Mucosa of descending colon (tissue), 3 donors: ENCODE data around the gene FBXL7. TPM values are rescaled to one million over a fixed set of nuclear protein-coding genes. Genes with fewer than 3 reads are reported as not detected.

Experiments
- ATAC-seq: fragments of 200-7000 bp; cut with Tn5 transposase; one replicate; pipeline ENCODE4 v1.9.1; 2020; ENCODE audit warnings: mild to moderate bottlenecking, moderate library complexity
- DNase-seq, 3 donors: peaks; one replicate each; pipeline ENCODE4 v3.0.0-alpha.2; 2020
- H3K36me3 ChIP-seq: fragments of 200-600 bp; one replicate; pipeline ENCODE4 v1.8.0; 2021; ENCODE audit warnings: low read depth, mild to moderate bottlenecking
- H3K4me1 ChIP-seq: fragments of 200-600 bp; one replicate; pipeline ENCODE4 v1.8.0; 2021; ENCODE audit warnings: low read depth, mild to moderate bottlenecking
- H3K4me3 ChIP-seq: fragments of 200-600 bp; one replicate; pipeline ENCODE4 v1.8.0; 2021; ENCODE audit warnings: mild to moderate bottlenecking
- H3K9me3 ChIP-seq: fragments of 200-600 bp; one replicate; pipeline ENCODE4 v1.8.0; 2021; ENCODE audit warnings: mild to moderate bottlenecking
- intact Hi-C, 2 donors: fragments of 100-400 bp; cut with DNase I in 1 of 2; cut with micrococcal nuclease in 1 of 2; formaldehyde crosslinking; loops; one replicate each; pipeline versions ENCODE4 v1.11.0 to v1.11.1; 2022; cut with DNase I, micrococcal nuclease
- total RNA-seq, 3 donors: library from RNA; stranded (reverse); fragmentation: NEBNext Ultra II Directional in 2 of 3; extraction: Animal tissue kit (Norgen Biotek cat#: 25700) in 2 of 3; gene quantifications; one replicate each; pipeline versions ENCODE4 v1.2.1 to v1.2.4, GENCODE V29; 2021 to 2023
- TF ChIP-seq, protein P1 (sequence below): fragments of 200-600 bp; IDR thresholded peaks from one replicate; pipeline ENCODE4 v1.8.0; 2022; ENCODE audit warnings: antibody characterized with exemption, mild to moderate bottlenecking
- donor health status: DM: no; HTN: no; CAD: no; lungs with moderate emphysema.
- donor health status: DM: no; HTN: no; CAD: no.
- donor health status: DM: no; HTN: yes; CAD: no.

Gene FBXL7
- total RNA-seq, 3 donors from 2014 or later = 1.6 to 21.4 (median 3.4) TPM

GRCh38 chr5:15535938-15536337 lies 36.0 kb downstream of the FBXL7 start:
- ATAC-seq = no peak
- H3K9me3 ChIP-seq = no peaks in the 10 kb centered on the region
- DNase-seq = no peak
- H3K36me3 ChIP-seq = no peaks in the 10 kb centered on the region
- H3K4me3 ChIP-seq = no peak overlapping the region
- no peaks in the 10 kb centered on the region for H3K4me1 ChIP-seq
- intact Hi-C loops = no loop called here
- TF ChIP-seq, protein P1, sequence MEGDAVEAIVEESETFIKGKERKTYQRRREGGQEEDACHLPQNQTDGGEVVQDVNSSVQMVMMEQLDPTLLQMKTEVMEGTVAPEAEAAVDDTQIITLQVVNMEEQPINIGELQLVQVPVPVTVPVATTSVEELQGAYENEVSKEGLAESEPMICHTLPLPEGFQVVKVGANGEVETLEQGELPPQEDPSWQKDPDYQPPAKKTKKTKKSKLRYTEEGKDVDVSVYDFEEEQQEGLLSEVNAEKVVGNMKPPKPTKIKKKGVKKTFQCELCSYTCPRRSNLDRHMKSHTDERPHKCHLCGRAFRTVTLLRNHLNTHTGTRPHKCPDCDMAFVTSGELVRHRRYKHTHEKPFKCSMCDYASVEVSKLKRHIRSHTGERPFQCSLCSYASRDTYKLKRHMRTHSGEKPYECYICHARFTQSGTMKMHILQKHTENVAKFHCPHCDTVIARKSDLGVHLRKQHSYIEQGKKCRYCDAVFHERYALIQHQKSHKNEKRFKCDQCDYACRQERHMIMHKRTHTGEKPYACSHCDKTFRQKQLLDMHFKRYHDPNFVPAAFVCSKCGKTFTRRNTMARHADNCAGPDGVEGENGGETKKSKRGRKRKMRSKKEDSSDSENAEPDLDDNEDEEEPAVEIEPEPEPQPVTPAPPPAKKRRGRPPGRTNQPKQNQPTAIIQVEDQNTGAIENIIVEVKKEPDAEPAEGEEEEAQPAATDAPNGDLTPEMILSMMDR = no peak

DNA sequence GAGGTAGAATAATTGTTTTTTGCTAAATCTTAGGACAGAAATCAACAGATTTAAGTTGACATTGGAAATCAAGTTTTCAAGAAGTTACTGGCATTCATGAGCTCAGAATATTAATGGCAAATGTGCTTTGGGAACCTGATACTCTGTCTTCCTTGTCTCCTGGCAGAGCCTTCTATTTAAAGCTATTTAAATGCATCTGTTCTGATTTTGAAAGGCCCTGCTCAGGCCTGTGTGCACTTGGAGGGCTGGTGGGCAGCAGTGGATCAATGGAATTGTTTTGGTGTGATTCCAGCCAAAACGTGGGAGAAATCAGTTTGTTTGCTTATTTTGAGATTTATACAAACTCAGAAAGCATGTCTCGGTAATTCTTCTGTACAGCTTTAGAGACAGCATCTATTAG lies 38.5 kb downstream of the FBXL7 start:
- H3K9me3 ChIP-seq = no peaks in the 10 kb centered on the region
- H3K4me3 ChIP-seq = no peak overlapping the region
- intact Hi-C loops = no loop called here
- no peaks in the 10 kb centered on the region for H3K36me3 ChIP-seq
- H3K4me1 ChIP-seq = no peaks in the 10 kb centered on the region
- TF ChIP-seq, protein P1 = no peak
- DNase-seq = no peak
- no peak for ATAC-seq

DNA sequence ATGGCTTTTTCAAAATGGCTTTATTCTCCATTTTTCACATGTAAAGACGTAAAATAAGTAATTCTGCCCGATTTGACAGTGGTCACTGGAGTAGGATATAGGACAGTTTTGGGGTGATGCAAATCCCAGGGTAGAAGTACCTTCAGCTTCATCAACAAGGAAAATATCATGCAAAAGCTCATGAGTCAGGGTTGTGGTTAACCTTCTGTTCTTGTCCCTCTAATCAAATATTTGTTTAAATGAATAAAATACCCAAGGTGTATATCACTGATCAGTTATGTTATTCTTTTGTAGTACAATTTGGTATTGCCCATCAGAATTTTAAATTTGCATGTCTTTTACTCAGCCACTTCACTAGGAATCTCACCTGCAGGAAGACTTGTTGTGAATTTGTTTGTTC lies 40.0 kb downstream of the FBXL7 start:
- Histone ChIP-seq H3K9me3 (no peaks in the 10 kb centered on the region), H3K36me3 (no peaks in the 10 kb centered on the region), H3K4me1 (no peaks in the 10 kb centered on the region), H3K4me3 (no peak overlapping the region)
- DNase-seq = no peak
- TF ChIP-seq, protein P1 = no peak
- intact Hi-C loops = no loop called here
- no peak for ATAC-seq

- H3K9me3 ChIP-seq = no peaks in the 10 kb centered on the region
- H3K4me3 ChIP-seq = no peak overlapping the region
- no peaks in the 10 kb centered on the region for H3K36me3 ChIP-seq
- ATAC-seq = no peak
- TF ChIP-seq, protein P1 = no peak
- intact Hi-C loops = no loop called here
- no peaks in the 10 kb centered on the region for H3K4me1 ChIP-seq
- DNase-seq = no peak
Measured at GRCh38 chr5:15544039-15544438, 44.1 kb downstream of the FBXL7 start.

DNA sequence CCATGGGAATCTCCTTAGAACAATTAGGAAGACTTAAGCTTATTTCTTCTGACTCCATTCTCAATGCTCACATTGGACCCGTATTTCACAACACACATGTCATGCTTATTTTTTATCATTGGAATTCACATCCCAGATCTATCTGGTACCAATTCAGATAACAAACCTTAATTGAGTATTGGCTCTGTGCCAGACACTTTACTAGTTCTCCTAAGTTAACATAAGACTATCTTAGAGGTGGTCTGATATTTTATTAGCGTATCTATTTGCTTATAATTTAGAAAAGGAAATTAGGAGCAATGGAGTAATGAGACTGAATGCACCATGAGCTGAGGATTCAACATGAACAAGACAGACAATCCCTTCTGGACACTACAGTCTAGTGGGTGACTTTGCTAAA lies 45.1 kb downstream of the FBXL7 start:
- H3K36me3 ChIP-seq = no peaks in the 10 kb centered on the region
- no peaks in the 10 kb centered on the region for H3K4me1 ChIP-seq
- intact Hi-C loops = no loop called here
- no peak overlapping the region for H3K4me3 ChIP-seq
- no peak for DNase-seq
- TF ChIP-seq, protein P1 = no peak
- H3K9me3 ChIP-seq = no peaks in the 10 kb centered on the region
- no peak for ATAC-seq

DNA sequence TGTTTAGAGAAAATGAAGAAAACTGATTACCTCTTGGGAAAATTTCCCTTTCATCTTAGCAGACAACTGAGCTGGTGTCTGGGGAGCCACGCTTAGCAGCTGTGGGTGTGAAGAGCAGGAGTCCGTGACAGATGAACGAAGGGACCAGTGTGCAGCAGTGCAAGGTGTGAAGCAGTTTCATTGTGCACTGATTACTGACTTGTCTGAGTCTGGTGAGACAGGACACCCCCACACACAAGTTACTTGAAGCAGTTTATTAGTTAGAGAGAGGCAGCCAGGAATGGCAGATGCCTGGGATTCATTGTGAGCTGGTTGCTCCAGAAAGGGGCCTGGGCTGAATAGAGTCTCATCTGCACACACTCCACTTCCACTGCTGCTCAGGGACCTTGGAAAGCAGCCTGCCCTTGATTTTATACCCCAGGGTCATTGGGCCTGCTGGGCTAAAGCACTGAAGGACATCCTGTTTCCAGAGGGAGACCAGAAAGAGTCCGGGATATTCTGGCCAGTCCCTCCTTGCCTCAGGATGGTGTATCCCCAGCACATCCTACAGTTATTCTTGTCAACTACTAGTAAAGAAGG lies 47.4 kb downstream of the FBXL7 start:
- Histone ChIP-seq H3K4me3 (no peak overlapping the region), H3K4me1 (no peaks in the 10 kb centered on the region), H3K9me3 (no peaks in the 10 kb centered on the region), H3K36me3 (no peaks in the 10 kb centered on the region)
- TF ChIP-seq, protein P1 = no peak
- no peak for DNase-seq
- no peak for ATAC-seq
- intact Hi-C loops = no loop called here
